ENCODE measurements around the gene GABBR2.

GABBR2 gene

DNA sequence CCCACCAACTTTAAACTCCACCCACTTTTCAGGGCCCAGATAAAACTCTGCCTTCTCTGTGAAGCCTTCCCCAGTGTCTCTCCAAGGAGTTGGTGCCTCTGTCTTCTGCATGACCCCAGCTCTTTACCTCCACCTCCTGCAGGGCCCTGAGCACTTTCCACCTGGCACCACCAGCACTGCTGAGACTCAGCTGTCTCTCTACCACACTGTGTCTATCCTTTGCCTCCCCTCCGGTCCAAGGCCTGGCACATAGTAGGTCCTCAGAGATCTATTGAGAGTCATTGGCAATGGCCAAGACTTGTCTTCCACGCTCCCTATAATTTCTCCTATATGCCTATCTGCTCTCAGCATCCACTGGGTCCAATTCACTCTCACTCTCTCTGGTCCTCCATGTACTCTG lies 12.9 kb upstream of the GABBR2 start:
- DNase-seq (ENCODE audit: low read depth, low spot score): no peak
- Histone ChIP-seq H3K4me1 (ENCODE audit: control insufficient read depth, insufficient read depth, low read length) (no peaks in the 10 kb centered on the region), H3K27me3 (ENCODE audit: control insufficient read depth, insufficient read depth, low read length) (no peaks in the 10 kb centered on the region), H3K36me3 (ENCODE audit: control insufficient read depth, insufficient read depth, low read length) (no peaks in the 10 kb centered on the region), H3K27ac (ENCODE audit: low read length) (no peak overlapping the region), H3K9me3 (ENCODE audit: control insufficient read depth, insufficient read depth, low read length) (no peaks in the 10 kb centered on the region), H3K4me3 (ENCODE audit: low read length) (no peak overlapping the region)
- WGBS (ENCODE audit: insufficient coverage, insufficient read length): no CpG with 5 or more reads among the region's 2 CpGs

DNA sequence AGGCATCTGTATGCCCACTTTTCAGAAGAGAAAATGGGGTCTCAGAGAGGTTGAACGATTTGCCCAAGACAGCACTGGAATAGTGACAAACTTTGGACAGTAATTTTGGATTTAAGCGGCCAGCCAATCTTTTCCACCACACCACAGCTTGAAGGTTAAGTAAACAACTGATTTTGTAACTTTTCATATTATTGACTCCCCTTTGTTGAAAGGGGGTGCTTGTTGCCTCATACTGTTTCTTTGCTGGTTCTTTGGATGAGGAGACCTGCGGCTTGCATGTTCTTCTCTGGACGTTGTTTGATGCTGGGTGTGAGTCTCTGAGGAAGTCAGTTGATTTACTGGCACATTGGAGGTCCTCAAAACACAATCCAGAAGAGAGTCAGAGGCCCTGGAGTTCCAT lies 11.7 kb upstream of the GABBR2 start:
- Histone ChIP-seq H3K27me3 (ENCODE audit: control insufficient read depth, insufficient read depth, low read length) (no peaks in the 10 kb centered on the region), H3K4me1 (ENCODE audit: control insufficient read depth, insufficient read depth, low read length) (no peaks in the 10 kb centered on the region), H3K9me3 (ENCODE audit: control insufficient read depth, insufficient read depth, low read length) (no peaks in the 10 kb centered on the region), H3K4me3 (ENCODE audit: low read length) (no peak overlapping the region), H3K27ac (ENCODE audit: low read length) (no peak overlapping the region), H3K36me3 (ENCODE audit: control insufficient read depth, insufficient read depth, low read length) (no peaks in the 10 kb centered on the region)
- no peak for DNase-seq (ENCODE audit: low read depth, low spot score)
- WGBS (ENCODE audit: insufficient coverage, insufficient read length): no CpG with 5 or more reads among the region's 4 CpGs

DNA sequence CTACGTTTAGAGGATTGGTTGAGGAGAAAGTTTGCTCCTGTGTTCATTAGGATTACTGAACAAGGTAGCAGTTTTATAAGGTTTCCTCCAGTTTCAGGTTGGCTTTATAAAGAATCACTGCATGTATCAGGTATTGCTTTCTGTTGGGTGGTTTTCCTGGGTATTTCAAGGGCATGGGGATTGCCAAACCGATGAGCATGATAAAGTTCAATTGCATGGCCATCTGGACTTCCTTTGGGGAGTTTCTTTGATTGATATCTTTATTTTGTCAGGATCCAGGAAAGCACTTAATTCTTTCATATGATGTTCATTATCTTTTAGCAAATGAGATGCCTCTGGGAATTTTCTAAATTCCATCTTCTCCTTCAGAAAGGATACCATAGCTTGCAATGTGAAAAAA lies 10.3 kb upstream of the GABBR2 start:
- H3K27ac ChIP-seq (ENCODE audit: low read length): no peak overlapping the region
- H3K9me3 ChIP-seq (ENCODE audit: control insufficient read depth, insufficient read depth, low read length): no peaks in the 10 kb centered on the region
- no peak overlapping the region for H3K4me3 ChIP-seq (ENCODE audit: low read length)
- no peaks in the 10 kb centered on the region for H3K27me3 ChIP-seq (ENCODE audit: control insufficient read depth, insufficient read depth, low read length)
- H3K4me1 ChIP-seq (ENCODE audit: control insufficient read depth, insufficient read depth, low read length): no peaks in the 10 kb centered on the region
- no peak for DNase-seq (ENCODE audit: low read depth, low spot score)
- no peaks in the 10 kb centered on the region for H3K36me3 ChIP-seq (ENCODE audit: control insufficient read depth, insufficient read depth, low read length)
- WGBS (ENCODE audit: insufficient coverage, insufficient read length): no CpG with 5 or more reads among the region's 2 CpGs

DNA sequence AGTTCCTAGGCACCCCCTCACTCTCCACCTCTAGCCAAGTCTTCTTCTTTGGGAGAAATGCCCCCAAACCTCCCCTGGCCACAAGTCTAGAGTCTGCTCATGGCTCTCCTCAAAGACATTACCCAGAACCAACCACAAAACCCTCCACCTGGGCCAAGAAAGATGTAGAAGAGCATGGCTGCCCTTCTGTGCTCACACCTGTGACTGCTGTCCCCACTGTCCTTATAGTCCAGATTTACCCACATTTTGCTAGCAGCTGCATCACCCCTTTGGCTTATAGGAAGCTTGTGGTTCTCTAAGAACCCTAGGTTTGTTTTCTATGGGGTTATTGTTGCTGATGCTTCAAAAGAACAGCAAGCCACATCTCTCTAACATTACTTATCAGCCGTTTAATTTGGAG lies 6.1 kb upstream of the GABBR2 start:
- Histone ChIP-seq H3K36me3 (ENCODE audit: control insufficient read depth, insufficient read depth, low read length) (no peaks in the 10 kb centered on the region), H3K9me3 (ENCODE audit: control insufficient read depth, insufficient read depth, low read length) (no peaks in the 10 kb centered on the region), H3K4me3 (ENCODE audit: low read length) (no peak overlapping the region), H3K27ac (ENCODE audit: low read length) (no peak overlapping the region), H3K4me1 (ENCODE audit: control insufficient read depth, insufficient read depth, low read length) (no peaks in the 10 kb centered on the region), H3K27me3 (ENCODE audit: control insufficient read depth, insufficient read depth, low read length) (peaks cover 8% of the 10 kb centered on the region; the same call in 1 of the 2 replicates)
- no CpG with 5 or more reads among the region's 1 CpG for WGBS (ENCODE audit: insufficient coverage, insufficient read length)
- no peak for DNase-seq (ENCODE audit: low read depth, low spot score)

DNA sequence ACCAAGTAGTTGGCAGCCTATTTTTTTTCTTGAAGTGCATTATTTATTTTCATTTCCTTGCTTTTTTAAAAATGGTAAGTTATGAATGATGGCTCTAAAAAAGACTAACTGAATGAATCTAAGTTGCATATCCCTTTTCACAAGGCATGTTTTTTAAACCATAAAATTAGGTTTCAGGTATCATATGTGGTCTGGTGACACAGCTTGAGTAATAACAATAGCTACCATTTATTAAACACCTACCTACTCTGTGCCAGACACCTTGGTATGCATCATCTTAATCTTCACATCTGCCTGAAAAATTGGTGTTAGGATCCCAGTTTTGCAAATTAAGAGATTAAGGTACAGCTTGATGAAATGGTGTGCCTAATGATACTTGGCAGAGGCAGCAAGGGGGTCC lies 4.3 kb upstream of the GABBR2 start:
- H3K27me3 ChIP-seq (ENCODE audit: control insufficient read depth, insufficient read depth, low read length): peaks cover 18% of the 10 kb centered on the region
- H3K4me1 ChIP-seq (ENCODE audit: control insufficient read depth, insufficient read depth, low read length): peaks cover 4% of the 10 kb centered on the region
- no peaks in the 10 kb centered on the region for H3K36me3 ChIP-seq (ENCODE audit: control insufficient read depth, insufficient read depth, low read length)
- no peak overlapping the region for H3K4me3 ChIP-seq (ENCODE audit: low read length)
- H3K27ac ChIP-seq (ENCODE audit: low read length): no peak overlapping the region
- H3K9me3 ChIP-seq (ENCODE audit: control insufficient read depth, insufficient read depth, low read length): no peaks in the 10 kb centered on the region
- DNase-seq (ENCODE audit: low read depth, low spot score): no peak

DNA sequence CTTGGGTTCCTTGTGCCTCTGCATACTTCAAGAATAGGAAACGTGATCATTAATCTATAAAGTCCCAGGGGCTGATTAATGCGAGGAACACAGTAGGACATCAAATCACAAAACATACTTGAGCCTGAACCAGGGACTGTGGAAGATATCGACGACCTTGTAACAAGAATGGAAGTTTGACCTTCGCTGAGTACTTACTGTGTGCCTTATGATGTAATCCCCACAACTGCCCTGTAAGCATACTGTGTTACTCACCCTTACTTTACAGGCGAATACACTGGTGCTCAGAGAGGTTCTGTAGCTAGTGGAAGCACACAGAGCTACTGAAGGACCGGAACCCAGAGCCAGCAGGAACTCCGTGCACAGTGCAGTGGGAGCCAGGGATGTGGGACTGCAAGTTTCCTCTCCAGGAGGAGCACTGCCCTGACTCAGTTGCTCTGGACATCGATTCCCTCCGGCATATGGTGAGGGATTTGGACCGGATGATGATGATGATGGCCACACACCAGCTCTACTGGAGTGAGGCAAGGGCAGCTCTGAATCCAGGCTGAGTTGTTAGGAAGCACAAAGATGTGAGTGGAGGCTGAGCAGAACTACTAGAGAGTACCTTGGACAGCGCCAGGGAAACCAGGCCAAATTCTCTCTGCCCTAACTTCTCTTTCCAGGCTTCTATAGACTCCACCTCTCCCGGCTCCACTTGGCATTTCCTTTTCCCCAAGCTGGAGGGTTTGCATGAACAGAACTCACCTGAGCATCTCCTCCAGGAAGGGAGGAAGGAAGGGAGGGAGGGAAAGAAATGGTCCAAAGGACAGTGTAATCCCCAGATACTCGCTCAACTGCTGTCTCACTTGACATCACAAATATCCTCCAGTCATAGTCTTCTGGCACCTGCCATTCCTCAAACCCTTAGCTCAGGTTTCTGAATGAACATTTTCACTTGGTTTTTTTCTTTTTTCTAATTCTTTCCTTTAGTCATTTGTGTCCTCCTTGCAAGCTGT lies 1.5 kb upstream of the GABBR2 start:
- no peak overlapping the region for H3K27ac ChIP-seq (ENCODE audit: low read length)
- no CpG with 5 or more reads among the region's 14 CpGs for WGBS (ENCODE audit: insufficient coverage, insufficient read length)
- no peak overlapping the region for H3K4me3 ChIP-seq (ENCODE audit: low read length)
- H3K27me3 ChIP-seq (ENCODE audit: control insufficient read depth, insufficient read depth, low read length): peaks cover 39% of the 10 kb centered on the region
- DNase-seq (ENCODE audit: low read depth, low spot score): no peak
- H3K36me3 ChIP-seq (ENCODE audit: control insufficient read depth, insufficient read depth, low read length): no peaks in the 10 kb centered on the region
- peaks cover 5% of the 10 kb centered on the region for H3K4me1 ChIP-seq (ENCODE audit: control insufficient read depth, insufficient read depth, low read length)
- H3K9me3 ChIP-seq (ENCODE audit: control insufficient read depth, insufficient read depth, low read length): no peaks in the 10 kb centered on the region

DNA sequence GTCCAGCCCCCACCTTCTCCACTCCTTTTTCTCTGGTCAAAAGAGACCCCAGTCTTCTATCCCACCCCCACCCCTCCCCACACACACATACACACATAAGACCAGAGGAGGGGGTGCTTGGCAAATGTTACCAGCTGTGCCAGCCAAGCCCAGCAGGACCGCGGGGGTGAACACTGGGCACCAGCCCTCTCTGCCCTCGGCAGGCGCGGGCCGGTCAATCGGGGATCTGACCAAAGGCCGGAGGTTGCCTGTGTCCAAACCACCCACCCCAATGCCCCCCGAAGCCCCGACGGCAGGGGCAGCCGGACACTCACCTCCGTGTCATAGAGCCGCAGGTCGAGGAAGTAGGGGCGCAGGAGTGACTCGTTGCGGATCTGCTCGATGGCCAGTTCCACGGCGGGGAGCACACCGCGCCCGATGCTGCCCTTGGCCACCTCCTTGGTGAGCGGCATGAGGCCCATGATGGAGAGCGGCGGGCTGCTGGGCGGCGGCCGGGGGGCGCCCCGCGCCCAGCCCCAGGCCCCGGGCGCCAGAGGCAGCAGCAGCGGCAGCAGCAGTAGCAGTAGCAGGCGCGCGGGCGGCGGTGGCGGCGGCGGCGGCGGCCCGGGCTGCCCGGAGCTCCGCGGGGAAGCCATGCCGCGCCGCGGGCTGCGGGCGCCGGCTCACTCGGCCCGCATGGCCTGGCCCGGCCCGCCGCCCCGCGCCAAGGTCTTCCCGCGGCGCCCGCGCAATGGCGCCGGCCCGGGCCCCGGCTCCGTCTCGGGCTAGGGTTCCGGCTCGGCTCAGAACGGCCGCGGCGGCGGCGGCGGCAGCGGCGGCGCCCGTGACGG lies 417 bp downstream of the GABBR2 start:
- WGBS (ENCODE audit: insufficient coverage, insufficient read length): no CpG with 5 or more reads among the region's 89 CpGs

DNA sequence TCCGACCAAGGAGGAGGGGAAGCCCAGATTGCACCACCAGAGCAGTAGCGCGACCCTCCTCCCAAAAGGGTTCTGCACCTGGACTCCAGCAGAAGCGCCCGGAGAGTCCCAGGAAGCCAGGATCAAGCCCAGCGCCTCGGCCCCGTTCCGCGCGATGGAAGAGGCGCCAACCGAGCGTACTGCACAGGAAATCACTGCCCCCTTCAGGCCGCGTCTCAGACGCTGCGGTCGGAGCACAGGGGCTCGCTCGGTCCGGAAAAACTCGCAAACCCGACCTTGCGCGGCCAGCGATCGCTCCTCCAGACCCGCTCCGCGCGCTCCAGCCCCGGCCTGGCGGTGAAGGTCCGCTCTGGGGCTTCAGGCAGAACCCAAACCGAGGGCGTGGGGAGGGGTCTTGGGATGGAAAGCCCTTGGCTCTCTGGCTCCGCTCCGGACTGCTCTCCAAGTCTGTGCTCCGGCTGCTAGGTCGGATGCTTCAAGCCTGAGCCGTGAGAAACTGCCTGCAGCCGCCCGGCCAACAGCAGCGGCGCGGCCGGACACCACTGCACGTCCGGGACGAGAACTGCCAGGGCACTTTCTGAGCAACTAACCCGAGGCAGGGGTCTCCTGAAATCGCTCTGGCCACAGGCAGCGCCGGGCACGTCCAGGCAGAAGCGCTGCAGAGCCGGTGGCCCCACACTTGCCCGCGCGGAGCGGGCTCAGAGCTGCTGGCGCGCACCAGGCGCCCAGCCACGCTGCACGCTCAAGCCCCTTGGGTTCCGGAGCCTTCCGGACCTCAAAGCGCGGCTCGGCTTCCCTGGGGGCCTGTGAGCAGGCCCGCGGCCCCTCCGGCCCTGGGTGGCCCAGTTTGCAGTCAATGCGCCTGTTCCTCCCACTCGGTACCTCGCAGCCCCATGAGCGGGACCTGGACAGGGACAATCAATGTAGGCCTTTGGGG lies 1.3 kb downstream of the GABBR2 start:
- Histone ChIP-seq H3K4me3 (ENCODE audit: low read length) (peak overlapping the region; percentile 21; the same call in 1 of the 2 replicates), H3K27ac (ENCODE audit: low read length) (no peak overlapping the region), H3K9me3 (ENCODE audit: control insufficient read depth, insufficient read depth, low read length) (no peaks in the 10 kb centered on the region), H3K36me3 (ENCODE audit: control insufficient read depth, insufficient read depth, low read length) (no peaks in the 10 kb centered on the region), H3K4me1 (ENCODE audit: control insufficient read depth, insufficient read depth, low read length) (peaks cover 5% of the 10 kb centered on the region), H3K27me3 (ENCODE audit: control insufficient read depth, insufficient read depth, low read length) (peaks cover 40% of the 10 kb centered on the region)
- no CpG with 5 or more reads among the region's 79 CpGs for WGBS (ENCODE audit: insufficient coverage, insufficient read length)
- DNase-seq (ENCODE audit: low read depth, low spot score): peak; percentile 83

More for the DNA sequence above, 417 bp downstream of the GABBR2 start:
- no peak for DNase-seq (ENCODE audit: low read depth, low spot score)
- H3K4me1 ChIP-seq (ENCODE audit: control insufficient read depth, insufficient read depth, low read length): peaks cover 5% of the 10 kb centered on the region
- H3K36me3 ChIP-seq (ENCODE audit: control insufficient read depth, insufficient read depth, low read length): no peaks in the 10 kb centered on the region
- no peak overlapping the region for H3K27ac ChIP-seq (ENCODE audit: low read length)
- H3K27me3 ChIP-seq (ENCODE audit: control insufficient read depth, insufficient read depth, low read length): peaks cover 40% of the 10 kb centered on the region
- H3K9me3 ChIP-seq (ENCODE audit: control insufficient read depth, insufficient read depth, low read length): no peaks in the 10 kb centered on the region
- H3K4me3 ChIP-seq (ENCODE audit: low read length): peak overlapping the region; percentile 52; the same call in 1 of the 2 replicates

DNA sequence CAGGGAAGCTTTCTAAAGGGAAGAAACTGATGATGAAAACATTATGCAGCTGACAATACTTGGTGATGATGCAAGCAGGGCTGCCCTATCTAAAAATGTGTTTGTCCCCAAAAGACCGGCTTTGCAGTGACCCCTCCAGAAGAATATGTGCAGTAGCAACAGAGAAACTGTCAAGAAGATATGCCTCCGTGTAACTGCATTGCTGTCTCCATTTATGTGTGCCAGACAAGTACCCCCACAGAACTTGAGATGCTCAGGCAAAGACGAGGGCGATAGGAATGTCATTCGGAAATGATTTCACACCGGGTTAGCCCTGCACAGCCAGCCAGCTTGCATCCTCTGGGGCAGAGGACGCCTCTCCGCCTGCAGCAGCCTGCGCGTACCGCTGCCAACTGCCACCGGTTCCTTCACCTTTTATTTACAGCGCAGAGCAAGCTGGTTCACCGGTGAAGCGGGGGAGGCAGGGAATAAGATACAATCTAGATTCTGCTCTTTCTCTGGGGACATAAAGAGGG lies 2.0 kb downstream of the GABBR2 start:
- DNase-seq (ENCODE audit: low read depth, low spot score): no peak
- Histone ChIP-seq H3K4me1 (ENCODE audit: control insufficient read depth, insufficient read depth, low read length) (peaks cover 5% of the 10 kb centered on the region), H3K4me3 (ENCODE audit: low read length) (peak overlapping the region; percentile 2; the same call in 1 of the 2 replicates), H3K36me3 (ENCODE audit: control insufficient read depth, insufficient read depth, low read length) (no peaks in the 10 kb centered on the region), H3K27me3 (ENCODE audit: control insufficient read depth, insufficient read depth, low read length) (peaks cover 40% of the 10 kb centered on the region), H3K27ac (ENCODE audit: low read length) (no peak overlapping the region), H3K9me3 (ENCODE audit: control insufficient read depth, insufficient read depth, low read length) (no peaks in the 10 kb centered on the region)
- WGBS (ENCODE audit: insufficient coverage, insufficient read length): no CpG with 5 or more reads among the region's 15 CpGs
